ENCODE results near the gene PSRC1. TPM values are rescaled to one million over a fixed set of nuclear protein-coding genes. Genes with fewer than 3 reads are reported as not detected.

PSRC1 gene
- total RNA-seq, 1 experiment from 2014 or later, result 17.3 TPM

GRCh38 chr1:109242387-109242786 is 40.6 kb downstream of the PSRC1 start:
- DNase-seq (ENCODE audit: low read depth, low spot score), result no peak
- in situ Hi-C loops (cut with HindIII; ENCODE audit: low pct_unique_long_range_greater_than_20kb, low sequenced_read_pairs), result no loop called here

GRCh38 chr1:109241841-109242345 is 41.1 kb downstream of the PSRC1 start:
- no peak for DNase-seq (ENCODE audit: low read depth, low spot score)
- in situ Hi-C loops (cut with HindIII; ENCODE audit: low pct_unique_long_range_greater_than_20kb, low sequenced_read_pairs), result no loop called here

- no peak for DNase-seq (ENCODE audit: low read depth, low spot score)
- in situ Hi-C loops (cut with HindIII; ENCODE audit: low pct_unique_long_range_greater_than_20kb, low sequenced_read_pairs), result no loop called here
Observed at GRCh38 chr1:109241344-109241743, 41.6 kb downstream of the PSRC1 start.

- in situ Hi-C loops (cut with HindIII; ENCODE audit: low pct_unique_long_range_greater_than_20kb, low sequenced_read_pairs), result no loop called here
- DNase-seq (ENCODE audit: low read depth, low spot score), result peak; percentile 19
Observed at GRCh38 chr1:109240158-109241152, 42.5 kb downstream of the PSRC1 start.

- in situ Hi-C loops (cut with HindIII; ENCODE audit: low pct_unique_long_range_greater_than_20kb, low sequenced_read_pairs), result no loop called here
- peak; percentile 73 for DNase-seq (ENCODE audit: low read depth, low spot score)
Observed at GRCh38 chr1:109239409-109240068, 43.4 kb downstream of the PSRC1 start.

GRCh38 chr1:109239047-109239408 is 43.9 kb downstream of the PSRC1 start:
- in situ Hi-C loops (cut with HindIII; ENCODE audit: low pct_unique_long_range_greater_than_20kb, low sequenced_read_pairs), result no loop called here
- DNase-seq (ENCODE audit: low read depth, low spot score), result no peak

GRCh38 chr1:109238382-109238781 is 44.6 kb downstream of the PSRC1 start:
- in situ Hi-C loops (cut with HindIII; ENCODE audit: low pct_unique_long_range_greater_than_20kb, low sequenced_read_pairs), result no loop called here
- no peak for DNase-seq (ENCODE audit: low read depth, low spot score)

GRCh38 chr1:109237512-109237911 is 45.4 kb downstream of the PSRC1 start:
- DNase-seq (ENCODE audit: low read depth, low spot score), result peak; percentile 89
- in situ Hi-C loops (cut with HindIII; ENCODE audit: low pct_unique_long_range_greater_than_20kb, low sequenced_read_pairs), result no loop called here

- no peak for DNase-seq (ENCODE audit: low read depth, low spot score)
- in situ Hi-C loops (cut with HindIII; ENCODE audit: low pct_unique_long_range_greater_than_20kb, low sequenced_read_pairs), result no loop called here
Observed at GRCh38 chr1:109235137-109235536, 47.8 kb downstream of the PSRC1 start.

GRCh38 chr1:109231066-109231465 is 51.9 kb downstream of the PSRC1 start:
- no peak for DNase-seq (ENCODE audit: low read depth, low spot score)
- in situ Hi-C loops (cut with HindIII; ENCODE audit: low pct_unique_long_range_greater_than_20kb, low sequenced_read_pairs), result no loop called here

Other genes with a start within 250 kb of the PSRC1 start
- 6.2 and 7.9 TPM in 2 replicates for gene WDR47, start 241.0 kb downstream of the PSRC1 start, total RNA-seq (2014; rRNA removed; shearing (Covaris generic))
- 41.8 and 44.1 TPM in 2 replicates for gene TAF13, start 207.1 kb downstream of the PSRC1 start, total RNA-seq (2014; rRNA removed; shearing (Covaris generic))
- gene TMEM167B, start 192.4 kb downstream of the PSRC1 start, total RNA-seq (2014; rRNA removed; shearing (Covaris generic)), result 13.3 and 21.1 TPM in 2 replicates
- 0.35 TPM in 1 of 2 replicates, not detected in the other for gene ELAPOR1, start 169.0 kb downstream of the PSRC1 start, total RNA-seq (2014; rRNA removed; shearing (Covaris generic))
- gene SARS1, start 69.2 kb downstream of the PSRC1 start, total RNA-seq (2014; rRNA removed; shearing (Covaris generic)), result 200 and 205 TPM in 2 replicates
- gene CELSR2, start 33.6 kb downstream of the PSRC1 start, total RNA-seq (2014; rRNA removed; shearing (Covaris generic)), result 3.5 TPM in 2 replicates
- 0.18 TPM in 1 of 2 replicates, not detected in the other for gene MYBPHL, start 23.9 kb upstream of the PSRC1 start, total RNA-seq (2014; rRNA removed; shearing (Covaris generic))
- 23.7 and 25.8 TPM in 2 replicates for gene SORT1, start 114.8 kb upstream of the PSRC1 start, total RNA-seq (2014; rRNA removed; shearing (Covaris generic))
- 103 and 108 TPM in 2 replicates for gene PSMA5, start 143.3 kb upstream of the PSRC1 start, total RNA-seq (2014; rRNA removed; shearing (Covaris generic))
- 0.35 and 0.37 TPM in 2 replicates for gene SYPL2, start 183.4 kb upstream of the PSRC1 start, total RNA-seq (2014; rRNA removed; shearing (Covaris generic))
- gene ATXN7L2, start 200.8 kb upstream of the PSRC1 start, total RNA-seq (2014; rRNA removed; shearing (Covaris generic)), result 0.88 and 1.4 TPM in 2 replicates
- 4.5 and 4.7 TPM in 2 replicates for gene CYB561D1, start 210.9 kb upstream of the PSRC1 start, total RNA-seq (2014; rRNA removed; shearing (Covaris generic))
- 2.4 and 2.6 TPM in 2 replicates for gene AMIGO1, start 226.6 kb upstream of the PSRC1 start, total RNA-seq (2014; rRNA removed; shearing (Covaris generic))